ENCODE results near the gene PPM1B. TPM values are rescaled to one million over a fixed set of nuclear protein-coding genes. Genes with fewer than 3 reads are reported as not detected.
A peak's percentile ranks its signal among the peaks of the same experiment; 100 is the strongest.
"Not testable (repeated sequence)": the region's sequence is repeated elsewhere in the genome, so short reads cannot be mapped to it uniquely, and the experiment has no call there.

PPM1B gene
- total and polyA plus RNA-seq, 2 experiments from 2014 or later: 17.4 to 19.7 TPM

- no peaks in the 10 kb centered on the region for H3F3A ChIP-seq (ENCODE audit: insufficient read depth)
- no peaks in the 10 kb centered on the region for H3K4me1 ChIP-seq (ENCODE audit: insufficient read depth)
Observed at GRCh38 chr2:44201648-44202165, 33.0 kb downstream of the PPM1B start.

GRCh38 chr2:44203542-44203941 lies 34.9 kb downstream of the PPM1B start:
- no peaks in the 10 kb centered on the region for H3K4me1 ChIP-seq (ENCODE audit: insufficient read depth)
- H3F3A ChIP-seq (ENCODE audit: insufficient read depth): no peaks in the 10 kb centered on the region
- no peaks in the 10 kb centered on the region for H3K9me2 ChIP-seq (ENCODE audit: insufficient read depth)
- H3K9ac ChIP-seq: no peak overlapping the region
- H3K36me3 ChIP-seq (ENCODE audit: low read depth): no peaks in the 10 kb centered on the region
- no peaks in the 10 kb centered on the region for H3K9me3 ChIP-seq (ENCODE audit: low read depth)
- H3K4me2 ChIP-seq (ENCODE audit: unreplicated experiment): no peak overlapping the region
- no peak overlapping the region for H3K4me3 ChIP-seq
- no peak overlapping the region for H3K27ac ChIP-seq
- H3K27me3 ChIP-seq (replicated peaks; ENCODE audit: insufficient read depth): no peaks in the 10 kb centered on the region
- H4K20me1 ChIP-seq (ENCODE audit: insufficient read depth): 0 out of 2 replicates have a peak, but pooled peaks cover 7% of the 10 kb centered on the region
- H2AFZ ChIP-seq: no peak overlapping the region
- WGBS, 2 experiments (ENCODE audit: low coverage in 1 of 2, low lambda C conversion rate in 2 of 2, missing lambda C conversion rate in 2 of 2): 97 to 99% methylated on average over 3 of the region's 3 CpGs
- no peak for DNase-seq
- TF ChIP-seq EZH2phosphoT487 (IDR thresholded peaks at IDR 0.05; ENCODE audit: insufficient read depth, low read depth) (no peak), EZH2 (IDR thresholded peaks at IDR 0.05; ENCODE audit: insufficient read depth, poor library complexity, severe bottlenecking) (no peak)
- in situ Hi-C loops (cut with MboI): no loop called here
- H3K79me2 ChIP-seq (ENCODE audit: insufficient read depth): peaks cover 91% of the 10 kb centered on the region

More at GRCh38 chr2:44201648-44202165, 33.0 kb downstream of the PPM1B start:
- no peaks in the 10 kb centered on the region for H3K9me3 ChIP-seq (ENCODE audit: low read depth)
- peaks cover 88% of the 10 kb centered on the region for H3K79me2 ChIP-seq (ENCODE audit: insufficient read depth)
- in situ Hi-C loops (cut with MboI): no loop called here
- TF ChIP-seq EZH2phosphoT487 (IDR thresholded peaks at IDR 0.05; ENCODE audit: insufficient read depth, low read depth): no peak
- H3K4me2 ChIP-seq (ENCODE audit: unreplicated experiment): no peak overlapping the region
- no peak overlapping the region for H3K4me3 ChIP-seq
- peak; percentile 5 for DNase-seq
- 0 out of 2 replicates have a peak, but pooled peaks cover 7% of the 10 kb centered on the region for H4K20me1 ChIP-seq (ENCODE audit: insufficient read depth)
- 74 to 78% methylated on average over 6 of the region's 6 CpGs for WGBS, 2 experiments (ENCODE audit: low coverage in 1 of 2, low lambda C conversion rate in 2 of 2, missing lambda C conversion rate in 2 of 2)
- no peaks in the 10 kb centered on the region for H3K27me3 ChIP-seq (replicated peaks; ENCODE audit: insufficient read depth)
- H3K27ac ChIP-seq: no peak overlapping the region
- no peak overlapping the region for H2AFZ ChIP-seq
- H3K9ac ChIP-seq: no peak overlapping the region
- no peaks in the 10 kb centered on the region for H3K36me3 ChIP-seq (ENCODE audit: low read depth)
- no peaks in the 10 kb centered on the region for H3K9me2 ChIP-seq (ENCODE audit: insufficient read depth)

- no peaks in the 10 kb centered on the region for H3F3A ChIP-seq (ENCODE audit: insufficient read depth)
Observed at GRCh38 chr2:44205169-44205568, 36.5 kb downstream of the PPM1B start.

GRCh38 chr2:44207102-44207501 lies 38.4 kb downstream of the PPM1B start:
- Histone ChIP-seq H3K36me3 (ENCODE audit: low read depth) (0 out of 2 replicates have a peak, but pooled peaks cover 4% of the 10 kb centered on the region), H3K9me3 (ENCODE audit: low read depth) (no peaks in the 10 kb centered on the region), H4K20me1 (ENCODE audit: insufficient read depth) (0 out of 2 replicates have a peak, but pooled peaks cover 7% of the 10 kb centered on the region), H3K9me2 (ENCODE audit: insufficient read depth) (no peaks in the 10 kb centered on the region), H3F3A (ENCODE audit: insufficient read depth) (no peaks in the 10 kb centered on the region), H3K79me2 (ENCODE audit: insufficient read depth) (peaks cover 65% of the 10 kb centered on the region), H3K9ac (no peak overlapping the region), H3K27me3 (replicated peaks; ENCODE audit: insufficient read depth) (no peaks in the 10 kb centered on the region), H2AFZ (no peak overlapping the region), H3K4me1 (ENCODE audit: insufficient read depth) (no peaks in the 10 kb centered on the region), H3K4me3 (no peak overlapping the region), H3K27ac (no peak overlapping the region), H3K4me2 (ENCODE audit: unreplicated experiment) (no peak overlapping the region)
- 94 to 100% methylated on average over 2 of the region's 2 CpGs for WGBS, 2 experiments (ENCODE audit: low coverage in 1 of 2, low lambda C conversion rate in 2 of 2, missing lambda C conversion rate in 2 of 2)
- DNase-seq: no peak
- TF ChIP-seq EZH2 (IDR thresholded peaks at IDR 0.05; ENCODE audit: insufficient read depth, poor library complexity, severe bottlenecking) (no peak), EZH2phosphoT487 (IDR thresholded peaks at IDR 0.05; ENCODE audit: insufficient read depth, low read depth) (no peak)
- in situ Hi-C loops (cut with MboI): no loop called here

More at GRCh38 chr2:44205169-44205568, 36.5 kb downstream of the PPM1B start:
- H3K4me1 ChIP-seq (ENCODE audit: insufficient read depth): no peaks in the 10 kb centered on the region
- H3K27ac ChIP-seq: no peak overlapping the region
- no peak overlapping the region for H2AFZ ChIP-seq
- 39 to 42% methylated on average over 1 of the region's 1 CpG for WGBS, 2 experiments (ENCODE audit: low coverage in 1 of 2, low lambda C conversion rate in 2 of 2, missing lambda C conversion rate in 2 of 2)
- in situ Hi-C loops (cut with MboI): no loop called here
- H4K20me1 ChIP-seq (ENCODE audit: insufficient read depth): 0 out of 2 replicates have a peak, but pooled peaks cover 7% of the 10 kb centered on the region
- H3K4me2 ChIP-seq (ENCODE audit: unreplicated experiment): no peak overlapping the region
- H3K79me2 ChIP-seq (ENCODE audit: insufficient read depth): peaks cover 80% of the 10 kb centered on the region
- DNase-seq: no peak
- H3K9ac ChIP-seq: no peak overlapping the region
- H3K9me2 ChIP-seq (ENCODE audit: insufficient read depth): no peaks in the 10 kb centered on the region
- no peaks in the 10 kb centered on the region for H3K27me3 ChIP-seq (replicated peaks; ENCODE audit: insufficient read depth)
- TF ChIP-seq EZH2phosphoT487 (IDR thresholded peaks at IDR 0.05; ENCODE audit: insufficient read depth, low read depth) (no peak), EZH2 (IDR thresholded peaks at IDR 0.05; ENCODE audit: insufficient read depth, poor library complexity, severe bottlenecking) (no peak)
- no peaks in the 10 kb centered on the region for H3K36me3 ChIP-seq (ENCODE audit: low read depth)
- no peaks in the 10 kb centered on the region for H3K9me3 ChIP-seq (ENCODE audit: low read depth)
- no peak overlapping the region for H3K4me3 ChIP-seq

GRCh38 chr2:44207648-44208047 lies 39.0 kb downstream of the PPM1B start:
- WGBS, 2 experiments (ENCODE audit: low coverage in 1 of 2, low lambda C conversion rate in 2 of 2, missing lambda C conversion rate in 2 of 2): 90% methylated on average over 7 to 8 of the region's 8 CpGs
- in situ Hi-C loops (cut with MboI); H3K36me3 ChIP-seq (ENCODE audit: low read depth); H3K4me2 ChIP-seq (ENCODE audit: unreplicated experiment); H3K27me3 ChIP-seq (replicated peaks; ENCODE audit: insufficient read depth); H3K4me1 ChIP-seq (ENCODE audit: insufficient read depth); H3K9me3 ChIP-seq (ENCODE audit: low read depth); H3K9me2 ChIP-seq (ENCODE audit: insufficient read depth); H3K4me3 ChIP-seq; H3F3A ChIP-seq (ENCODE audit: insufficient read depth); H4K20me1 ChIP-seq (ENCODE audit: insufficient read depth); H2AFZ ChIP-seq; H3K9ac ChIP-seq; H3K27ac ChIP-seq: not testable (repeated sequence)
- peaks cover 60% of the 10 kb centered on the region for H3K79me2 ChIP-seq (ENCODE audit: insufficient read depth)
- DNase-seq: peak; percentile 11

Measured in GM23248 (cell line).